ENCODE data around the gene TMEM44.
A peak's percentile ranks its signal among the peaks of the same experiment; 100 is the strongest.

The TMEM44 gene

GRCh38 chr3:194575484-194576210 lies 57.6 kb downstream of the TMEM44 start:
- DNase-seq, result no peak

GRCh38 chr3:194574639-194575483 lies 58.4 kb downstream of the TMEM44 start:
- no peak for DNase-seq

GRCh38 chr3:194573680-194574437 lies 59.4 kb downstream of the TMEM44 start:
- DNase-seq, result peak; percentile 8

GRCh38 chr3:194572944-194573491 lies 60.2 kb downstream of the TMEM44 start:
- no peak for DNase-seq

- no peak for DNase-seq
Measured at GRCh38 chr3:194572143-194572789, 61.0 kb downstream of the TMEM44 start.

GRCh38 chr3:194571491-194572142 lies 61.6 kb downstream of the TMEM44 start:
- no peak for DNase-seq

GRCh38 chr3:194570898-194571297 lies 62.3 kb downstream of the TMEM44 start:
- DNase-seq, result no peak

GRCh38 chr3:194570235-194570634 lies 63.0 kb downstream of the TMEM44 start:
- DNase-seq, result no peak

- DNase-seq, result no peak
Measured at GRCh38 chr3:194569252-194569651, 64.0 kb downstream of the TMEM44 start.

GRCh38 chr3:194565597-194566190 lies 67.5 kb downstream of the TMEM44 start:
- no peak for DNase-seq

- no peak for DNase-seq
Measured at GRCh38 chr3:194562986-194563385, 70.2 kb downstream of the TMEM44 start.

GRCh38 chr3:194561306-194561974 lies 71.8 kb downstream of the TMEM44 start:
- DNase-seq, result no peak

- DNase-seq, result no peak
Measured at GRCh38 chr3:194560047-194560446, 73.2 kb downstream of the TMEM44 start.

- DNase-seq, result no peak
Measured at GRCh38 chr3:194559530-194559929, 73.7 kb downstream of the TMEM44 start.

GRCh38 chr3:194556086-194557056 lies 76.8 kb downstream of the TMEM44 start:
- DNase-seq, result peak; percentile 24

GRCh38 chr3:194555175-194556062 lies 77.8 kb downstream of the TMEM44 start:
- peak; percentile 5 for DNase-seq

- no peak for DNase-seq
Measured at GRCh38 chr3:194554473-194555123, 78.6 kb downstream of the TMEM44 start.

- DNase-seq, result no peak
Measured at GRCh38 chr3:194552327-194552949, 80.8 kb downstream of the TMEM44 start.

Data from DMS153 (cell line).